C4-2B (cell line): Measurements from ENCODE around the gene MLC1.

Experiments
- ZFX ChIP-seq: fragments of 450-650 bp; IDR thresholded peaks from 2 replicates; pipeline ENCODE4 v1.6.1; 2017
- TF ChIP-seq, protein P1 (sequence below): fragments of 450-650 bp; conservative IDR thresholded peaks from 2 replicates; pipeline ENCODE4 v1.5.1; 2017; ENCODE audit warnings: mild to moderate bottlenecking

GRCh38 chr22:50078246-50078645, 7.0 kb downstream of the MLC1 start:
- TF ChIP-seq, protein P1, sequence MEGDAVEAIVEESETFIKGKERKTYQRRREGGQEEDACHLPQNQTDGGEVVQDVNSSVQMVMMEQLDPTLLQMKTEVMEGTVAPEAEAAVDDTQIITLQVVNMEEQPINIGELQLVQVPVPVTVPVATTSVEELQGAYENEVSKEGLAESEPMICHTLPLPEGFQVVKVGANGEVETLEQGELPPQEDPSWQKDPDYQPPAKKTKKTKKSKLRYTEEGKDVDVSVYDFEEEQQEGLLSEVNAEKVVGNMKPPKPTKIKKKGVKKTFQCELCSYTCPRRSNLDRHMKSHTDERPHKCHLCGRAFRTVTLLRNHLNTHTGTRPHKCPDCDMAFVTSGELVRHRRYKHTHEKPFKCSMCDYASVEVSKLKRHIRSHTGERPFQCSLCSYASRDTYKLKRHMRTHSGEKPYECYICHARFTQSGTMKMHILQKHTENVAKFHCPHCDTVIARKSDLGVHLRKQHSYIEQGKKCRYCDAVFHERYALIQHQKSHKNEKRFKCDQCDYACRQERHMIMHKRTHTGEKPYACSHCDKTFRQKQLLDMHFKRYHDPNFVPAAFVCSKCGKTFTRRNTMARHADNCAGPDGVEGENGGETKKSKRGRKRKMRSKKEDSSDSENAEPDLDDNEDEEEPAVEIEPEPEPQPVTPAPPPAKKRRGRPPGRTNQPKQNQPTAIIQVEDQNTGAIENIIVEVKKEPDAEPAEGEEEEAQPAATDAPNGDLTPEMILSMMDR, result no peak
- TF ChIP-seq ZFX, result no peak
